SK-N-MC (cell line): ENCODE data around the gene INPP5B.
"Not testable (repeated sequence)": the region's sequence is repeated elsewhere in the genome, so short reads cannot be mapped to it uniquely, and the experiment has no call there.

ENCODE experiments used
- DNase-seq: peaks from one replicate; pipeline ENCODE4 v3.0.0-alpha.2; 2011; ENCODE audit warnings: low read depth, low spot score
- H3K27ac ChIP-seq: fragments of 200-600 bp; sonication (generic); 2 replicates; pipeline ENCODE4 v1.5.1; 2016; ENCODE audit warnings: mixed run types
- H3K36me3 ChIP-seq: fragments of 200-600 bp; sonication (generic); 2 replicates; pipeline ENCODE4 v1.6.1; 2017; ENCODE audit warnings: antibody characterized with exemption, low read length, mixed read lengths; ENCODE audit not compliant: insufficient read depth
- H3K4me3 ChIP-seq: fragments of 200-600 bp; sonication (generic); 2 replicates; pipeline ENCODE4 v1.5.1; 2016
- H3K9ac ChIP-seq: fragments of 200-600 bp; sonication (generic); 2 replicates; pipeline ENCODE4 v1.8.0; 2017; ENCODE audit warnings: mixed run types, mixed read lengths; ENCODE audit not compliant: insufficient read length
- H3K9me3 ChIP-seq: fragments of 200-600 bp; sonication (generic); 2 replicates; pipeline ENCODE4 v1.6.1; 2017; ENCODE audit warnings: low read depth, mild to moderate bottlenecking, antibody characterized with exemption, low read length, moderate library complexity, mixed read lengths
- EZH2 ChIP-seq: fragments of 200-600 bp; sonication (generic); IDR thresholded peaks from one replicate; pipeline ENCODE4 v1.6.1; 2017; ENCODE audit warnings: antibody characterized with exemption
- FOXP2 ChIP-seq: optimal IDR thresholded peaks from 2 replicates; pipeline ENCODE3; 2011; ENCODE audit warnings: mild to moderate bottlenecking, moderate library complexity; ENCODE audit not compliant: insufficient read depth; ENCODE audit errors: extremely low read length, control extremely low read depth
- POLR2AphosphoS5 ChIP-seq: IDR thresholded peaks from 2 replicates; pipeline ENCODE4 v1.6.1; 2012; ENCODE audit warnings: mild to moderate bottlenecking, low read depth, low read length, borderline replicate concordance

The INPP5B gene

GRCh38 chr1:37923551-37923889, 23.3 kb downstream of the INPP5B start:
- DNase-seq, result no peak
- Histone ChIP-seq H3K36me3 (no peaks in the 10 kb centered on the region), H3K27ac (no peak overlapping the region), H3K4me3 (no peak overlapping the region), H3K9me3 (no peaks in the 10 kb centered on the region), H3K9ac (no peak overlapping the region)
- no peak for TF ChIP-seq POLR2AphosphoS5

GRCh38 chr1:37922767-37923550, 23.9 kb downstream of the INPP5B start:
- H3K9me3 ChIP-seq, result no peaks in the 10 kb centered on the region
- no peak overlapping the region for H3K27ac ChIP-seq
- no peak for DNase-seq
- TF ChIP-seq EZH2 (no peak), FOXP2 (no peak), POLR2AphosphoS5 (no peak)
- H3K36me3 ChIP-seq, result no peaks in the 10 kb centered on the region
- no peak overlapping the region for H3K4me3 ChIP-seq
- no peak overlapping the region for H3K9ac ChIP-seq

- Histone ChIP-seq H3K9me3 (no peaks in the 10 kb centered on the region), H3K9ac (no peak overlapping the region), H3K27ac (no peak overlapping the region), H3K36me3 (no peaks in the 10 kb centered on the region), H3K4me3 (no peak overlapping the region)
- DNase-seq, result no peak
- no peak for TF ChIP-seq EZH2
- TF ChIP-seq POLR2AphosphoS5, result no peak
- no peak for TF ChIP-seq FOXP2
These were observed 27.6 kb downstream of the INPP5B start for GRCh38 chr1:37919277-37919676.

GRCh38 chr1:37915476-37916093, 31.3 kb downstream of the INPP5B start:
- Histone ChIP-seq H3K27ac (no peak overlapping the region), H3K9ac (no peak overlapping the region), H3K4me3 (no peak overlapping the region), H3K36me3 (no peaks in the 10 kb centered on the region), H3K9me3 (no peaks in the 10 kb centered on the region)
- TF ChIP-seq EZH2 (no peak), POLR2AphosphoS5 (no peak), FOXP2 (no peak)
- DNase-seq, result no peak

- Histone ChIP-seq H3K9me3 (no peaks in the 10 kb centered on the region), H3K27ac (no peak overlapping the region), H3K36me3 (no peaks in the 10 kb centered on the region), H3K4me3 (no peak overlapping the region), H3K9ac (no peak overlapping the region)
- TF ChIP-seq POLR2AphosphoS5 (no peak), FOXP2 (no peak), EZH2 (no peak)
- no peak for DNase-seq
These were observed 32.0 kb downstream of the INPP5B start for GRCh38 chr1:37914719-37915475.

- DNase-seq, H3K4me3 ChIP-seq, H3K9ac ChIP-seq, H3K27ac ChIP-seq, H3K9me3 ChIP-seq, H3K36me3 ChIP-seq: not testable (repeated sequence)
These were observed 35.4 kb downstream of the INPP5B start for GRCh38 chr1:37911478-37911877.

GRCh38 chr1:37910886-37911285, 36.0 kb downstream of the INPP5B start:
- not testable (repeated sequence) for H3K27ac ChIP-seq, H3K4me3 ChIP-seq, H3K36me3 ChIP-seq, H3K9ac ChIP-seq, DNase-seq, H3K9me3 ChIP-seq

- not testable (repeated sequence) for DNase-seq, H3K36me3 ChIP-seq, H3K27ac ChIP-seq, H3K4me3 ChIP-seq, H3K9ac ChIP-seq, H3K9me3 ChIP-seq
These were observed 38.3 kb downstream of the INPP5B start for GRCh38 chr1:37908531-37908930.

GRCh38 chr1:37907416-37908125, 39.3 kb downstream of the INPP5B start:
- H3K9ac ChIP-seq, H3K27ac ChIP-seq, H3K9me3 ChIP-seq, H3K4me3 ChIP-seq, H3K36me3 ChIP-seq, DNase-seq: not testable (repeated sequence)

GRCh38 chr1:37906591-37906990, 40.3 kb downstream of the INPP5B start:
- H3K9ac ChIP-seq, H3K4me3 ChIP-seq, H3K9me3 ChIP-seq, DNase-seq, H3K27ac ChIP-seq, H3K36me3 ChIP-seq: not testable (repeated sequence)
